PC-9 (cell line): ENCODE data around the gene PIBF1.

Experiments used
- CTCF ChIP-seq: fragments of 200-600 bp; sonication (generic); conservative IDR thresholded peaks from 2 replicates; pipeline ENCODE4 v1.6.1; 2017; ENCODE audit warnings: mixed run types, antibody characterized with exemption, mild to moderate bottlenecking, moderate library complexity
- EZH2 ChIP-seq: fragments of 200-600 bp; sonication (generic); IDR thresholded peaks from 2 replicates; pipeline ENCODE4 v1.8.0; 2017; ENCODE audit warnings: antibody characterized with exemption, low read depth

GRCh38 chr13:72781451-72782439 is at the start of gene PIBF1, which contains the start of gene DIS3:
- TF ChIP-seq CTCF (no peak), EZH2 (no peak)
